HepG2 (cell line): ENCODE data around the gene PRKN. TPM values are rescaled to one million over a fixed set of nuclear protein-coding genes. Genes with fewer than 3 reads are reported as not detected.

Source experiments
- ATAC-seq: fragments of 200-7000 bp; cut with Tn5 transposase; 3 replicates; pipeline ENCODE4 v1.9.1; 2020; ENCODE audit warnings: mild to moderate bottlenecking, moderate library complexity
- BruUV-seq: library from RNA; stranded (reverse); fragments of 400-500 nt; replicated peaks from 2 replicates; lab custom pipeline; 2021; lab: Mats Ljungman, UMichigan
- CTCF ChIA-PET: fragments of 300-600 bp; formaldehyde crosslinking; extraction: SDS; loops from one replicate; lab custom pipeline; 2021; ENCODE audit warnings: low total read pairs, inconsistent platforms, low intra/inter-chr PET ratio; lab: Yijun Ruan, JAX
- POLR2A ChIA-PET: fragments of 350-600 bp; sonication (Branson Sonifier 250); formaldehyde crosslinking; loops from one replicate; lab custom pipeline; 2020; ENCODE audit warnings: antibody characterized with exemption, inconsistent platforms; lab: Yijun Ruan, JAX
- DNase-seq: peaks from one replicate; pipeline ENCODE4 v3.0.0-alpha.2; 2015; ENCODE audit warnings: low spot score
- FAIRE-seq: peaks from 3 replicates; lab custom pipeline; 2011; peaks lifted over from hg19 to GRCh38; lab: Jason Lieb, UNC
- H2AFZ ChIP-seq: one replicate; pipeline ENCODE4 v1.6.1; 2011; ENCODE audit warnings: low read length, inconsistent platforms
- H3K27ac ChIP-seq: fragments of 300-600 bp; 3 replicates; pipeline ENCODE4 v1.8.0; 2011; ENCODE audit warnings: mixed run types, mild to moderate bottlenecking, mixed read lengths, low read length, inconsistent platforms; ENCODE audit not compliant: insufficient read depth; ENCODE audit errors: extremely low read length
- H3K27me3 ChIP-seq, 2 experiments: fragments of 200-600 bp in 1 of 2; 2 replicates in 1 of 2; 3 replicates in 1 of 2; pipeline versions ENCODE4 v1.6.0 to v1.8.0; 2011; ENCODE audit warnings: low read length in 2 of 2, mild to moderate bottlenecking in 2 of 2, moderate library complexity in 2 of 2, inconsistent platforms in 1 of 2; ENCODE audit not compliant: insufficient read depth in 2 of 2, control insufficient read depth in 1 of 2
- H3K36me3 ChIP-seq, 2 experiments: fragments of 200-600 bp in 1 of 2; replicated peaks in 1 of 2; 2 replicates in 1 of 2; 3 replicates in 1 of 2; pipeline versions ENCODE4 v1.5.1 to v1.8.0; 2011; ENCODE audit warnings: low read length in 2 of 2, inconsistent platforms in 1 of 2; ENCODE audit not compliant: insufficient read depth in 2 of 2, control insufficient read depth in 1 of 2
- H3K4me1 ChIP-seq: 2 replicates; pipeline ENCODE4 v1.5.1; 2012; ENCODE audit warnings: low read length, inconsistent platforms; ENCODE audit not compliant: insufficient read depth
- H3K4me2 ChIP-seq: 2 replicates; pipeline ENCODE4 v1.6.0; 2011; ENCODE audit warnings: low read depth, low read length, inconsistent platforms
- H3K4me3 ChIP-seq, 3 experiments: fragments of 200-600 bp in 1 of 3; sonication (generic), shearing (Covaris generic) in 1 of 3; replicated peaks in 1 of 3; 2 replicates each; pipeline ENCODE4 v1.5.1; 2011 to 2016; ENCODE audit warnings: low read length in 3 of 3, inconsistent platforms in 2 of 3, low read depth in 2 of 3, mild to moderate bottlenecking in 2 of 3, control low read depth in 1 of 3, mixed read lengths in 1 of 3; ENCODE audit not compliant: insufficient read depth in 1 of 3
- H3K79me2 ChIP-seq: one replicate; pipeline ENCODE4 v1.6.1; 2011; ENCODE audit warnings: low read length, inconsistent platforms; ENCODE audit not compliant: insufficient read depth
- H3K9ac ChIP-seq: 2 replicates; pipeline ENCODE4 v1.6.0; 2011; ENCODE audit warnings: mild to moderate bottlenecking, low read depth, low read length, inconsistent platforms; ENCODE audit not compliant: insufficient read depth
- H3K9me3 ChIP-seq: 2 replicates; pipeline ENCODE4 v1.5.1; 2012; ENCODE audit warnings: mild to moderate bottlenecking, low read length
- H4K20me1 ChIP-seq: 2 replicates; pipeline ENCODE4 v1.6.0; 2011; ENCODE audit warnings: inconsistent platforms, mild to moderate bottlenecking, low read length, moderate library complexity; ENCODE audit not compliant: insufficient read depth
- BCL3 ChIP-seq: sonication (generic); formaldehyde crosslinking; IDR thresholded peaks from 2 replicates; pipeline ENCODE4 v1.5.1; 2020; ENCODE audit warnings: mild to moderate bottlenecking, missing genetic modification reagents, moderate library complexity
- SNAPC2 ChIP-seq: sonication (generic); formaldehyde crosslinking; IDR thresholded peaks from 2 replicates; pipeline ENCODE4 v1.8.1; 2022; ENCODE audit warnings: mild to moderate bottlenecking, missing genetic modification reagents
- ZBTB10 ChIP-seq: sonication (generic); formaldehyde crosslinking; IDR thresholded peaks from 2 replicates; pipeline ENCODE4 v1.4.0; 2020; ENCODE audit warnings: missing genetic modification reagents, borderline replicate concordance
- ZBTB43 ChIP-seq: sonication (generic); formaldehyde crosslinking; conservative IDR thresholded peaks from 2 replicates; pipeline ENCODE4 v1.4.0; 2020; ENCODE audit warnings: missing genetic modification reagents
- ZNF230 ChIP-seq: sonication (generic); formaldehyde crosslinking; IDR thresholded peaks from 2 replicates; pipeline ENCODE4 v1.4.0; 2020; ENCODE audit warnings: mild to moderate bottlenecking, missing genetic modification reagents
- ZNF547 ChIP-seq: sonication (generic); formaldehyde crosslinking; IDR thresholded peaks from 2 replicates; pipeline ENCODE4 v1.5.1; 2020; ENCODE audit warnings: mild to moderate bottlenecking, missing genetic modification reagents
- ZNF83 ChIP-seq: sonication (generic); formaldehyde crosslinking; IDR thresholded peaks from 2 replicates; pipeline ENCODE4 v1.4.0; 2020; ENCODE audit warnings: missing genetic modification reagents, mild to moderate bottlenecking, borderline replicate concordance
- WGBS: methylation state at CpG from one replicate; pipeline ENCODE4 v1.1.6; 2017; ENCODE audit warnings: low lambda C conversion rate; 5-methylcytosine and 5-hydroxymethylcytosine counted together
- in situ Hi-C: cut with HindIII; loops from 2 replicates; pipeline ENCODE4 v1.10.0; 2017; ENCODE audit warnings: low pct_unique_long_range_greater_than_20kb; ENCODE audit not compliant: extremely low pct_ligation_motif_present
- intact Hi-C: fragments of 100-400 bp; cut with micrococcal nuclease; formaldehyde crosslinking; loops from one replicate; pipeline ENCODE4 v1.10.0; 2022; ENCODE audit not compliant: unreplicated experiment
- polyA plus RNA-seq, 8 experiments: library from polyadenylated mRNA; depleted of rRNA in 3 of 8; stranded (reverse) in 7 of 8; unstranded in 1 of 8; fragments of >200 nt; fragmentation: Illumina TruSeq in 4 of 8; extraction: Trizol in 4 of 8; gene quantifications; 2 replicates each; pipeline versions ENCODE4 v1.2.1 to v1.2.3, GENCODE V29; 2011 to 2016; ENCODE audit warnings: low read depth in 4 of 8, missing spikeins in 1 of 8, mixed read lengths in 1 of 8; ENCODE audit not compliant: insufficient read depth in 1 of 8
- total RNA-seq, 5 experiments: library from RNA; depleted of rRNA; stranded (reverse); fragments of >200 nt; fragmentation: Illumina TruSeq; extraction: Trizol; gene quantifications; 2 replicates each; pipeline ENCODE4 v1.2.3, GENCODE V29; 2016; ENCODE audit warnings: low read depth in 1 of 5
- TF ChIP-seq, protein P1 (sequence below): sonication (generic); formaldehyde crosslinking; IDR thresholded peaks from 2 replicates; pipeline ENCODE4 v1.4.0; 2020; ENCODE audit warnings: missing genetic modification reagents; ENCODE audit errors: not compliant biosample characterization

Gene PRKN
- total and polyA plus RNA-seq, 2 of the 13 experiments (the other 11 are each of a cell fraction or from before 2014, with no cell fraction given): 0.31 to 0.44 TPM

GRCh38 chr6:161372422-161372793, 1355.2 kb downstream of the PRKN start:
- H3K4me2 ChIP-seq: no peak overlapping the region
- H4K20me1 ChIP-seq: no peaks in the 10 kb centered on the region
- H3K9me3 ChIP-seq: no peaks in the 10 kb centered on the region
- in situ Hi-C loops (loop anchor here (5.0 to 25.0 kb wide), 3 partner anchors 275 to 635 kb away; no protein-coding TSS in a partner anchor), intact Hi-C loops (loop anchor here (5.0 kb wide), 2 partner anchors 230 to 620 kb away; no protein-coding TSS in a partner anchor)
- FAIRE-seq: no peak
- no peaks in the 10 kb centered on the region for H3K79me2 ChIP-seq
- H3K27me3 ChIP-seq: 0 out of 5 replicates have a peak, but pooled peaks cover 0 to 4% of the 10 kb centered on the region in 2 experiments
- no peak overlapping the region for H3K9ac ChIP-seq
- ChIA-PET POLR2A (no interaction called here), CTCF (interaction anchor here (0.8 to 2.4 kb wide), 4 partner anchors 442 to 639 kb away, joined by 3 to 42 read pairs (median 12); no protein-coding TSS in a partner anchor)
- no peak overlapping the region for H2AFZ ChIP-seq
- DNase-seq: no peak
- BruUV-seq: no TSS peak
- 60% methylated on average over 10 of the region's 10 CpGs for WGBS
- no peak for TF ChIP-seq ZNF230 (CRISPR knock-in tag)
- no peak for TF ChIP-seq SNAPC2 (CRISPR knock-in tag)
- TF ChIP-seq, protein P1, sequence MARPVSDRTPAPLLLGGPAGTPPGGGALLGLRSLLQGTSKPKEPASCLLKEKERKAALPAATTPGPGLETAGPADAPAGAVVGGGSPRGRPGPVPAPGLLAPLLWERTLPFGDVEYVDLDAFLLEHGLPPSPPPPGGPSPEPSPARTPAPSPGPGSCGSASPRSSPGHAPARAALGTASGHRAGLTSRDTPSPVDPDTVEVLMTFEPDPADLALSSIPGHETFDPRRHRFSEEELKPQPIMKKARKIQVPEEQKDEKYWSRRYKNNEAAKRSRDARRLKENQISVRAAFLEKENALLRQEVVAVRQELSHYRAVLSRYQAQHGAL (CRISPR knock-in tag): no peak
- no peak for TF ChIP-seq ZBTB10 (CRISPR knock-in tag)
- TF ChIP-seq ZBTB43 (CRISPR knock-in tag): no peak
- no peak for TF ChIP-seq ZNF547 (CRISPR knock-in tag)
- TF ChIP-seq ZNF83 (CRISPR knock-in tag): no peak
- TF ChIP-seq BCL3 (CRISPR knock-in tag): no peak
- H3K4me3 ChIP-seq: no peak overlapping the region
- no peak overlapping the region for H3K27ac ChIP-seq
- H3K4me1 ChIP-seq: peaks cover 3% of the 10 kb centered on the region
- ATAC-seq: no peak
- no peaks in the 10 kb centered on the region for H3K36me3 ChIP-seq
